GM19397 (cell line): ENCODE data around the gene GFOD2.
A peak's percentile ranks its signal among the peaks of the same experiment; 100 is the strongest.

ENCODE experiments used
- ATAC-seq: cut with Tn5 transposase; IDR thresholded peaks from one replicate; pipeline ENCODE4 v1.9.1; 2021; ENCODE audit warnings: mild to moderate bottlenecking, moderate library complexity; ENCODE audit not compliant: unreplicated experiment

GFOD2 gene

DNA sequence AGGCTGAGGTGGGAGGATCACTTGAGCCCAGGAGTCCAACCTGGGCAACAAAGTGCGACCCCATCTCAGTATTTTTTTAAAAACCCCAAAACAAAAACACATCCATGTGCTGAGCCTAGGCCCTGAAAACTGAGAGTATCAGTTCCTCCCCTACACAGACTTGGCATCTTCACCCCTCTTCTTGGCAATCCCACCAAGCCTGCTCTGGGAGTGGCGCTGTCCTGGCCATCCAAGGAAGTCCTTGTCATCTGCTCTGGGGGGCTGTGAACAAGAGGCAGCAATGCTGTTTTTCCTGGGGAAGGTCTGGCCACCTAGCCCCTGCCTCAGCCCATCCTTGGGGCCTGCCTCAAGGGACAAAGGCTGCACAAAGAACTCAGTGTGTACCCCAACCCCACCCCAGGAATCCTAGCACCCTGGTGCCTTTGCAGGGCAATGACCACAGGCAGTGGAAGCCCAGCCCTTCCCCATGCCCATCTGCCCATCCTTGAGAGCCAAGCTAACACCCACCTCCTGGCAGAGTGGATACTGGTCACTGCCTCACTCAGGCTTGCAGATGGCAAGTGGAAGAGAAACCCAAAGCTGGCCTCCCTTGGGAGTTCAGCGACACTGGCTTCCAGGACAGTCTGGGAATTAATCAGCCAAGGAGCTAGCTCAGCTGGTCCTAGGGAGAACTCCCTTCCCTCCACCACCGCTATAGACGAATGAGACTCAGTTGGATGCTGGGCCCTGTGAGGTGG is 14.8 kb upstream of the GFOD2 start:
- no peak for ATAC-seq

GRCh38 chr16:67731753-67732095 is 12.6 kb upstream of the GFOD2 start:
- no peak for ATAC-seq

- no peak for ATAC-seq
Observed at GRCh38 chr16:67731071-67731752, 12.1 kb upstream of the GFOD2 start.

DNA sequence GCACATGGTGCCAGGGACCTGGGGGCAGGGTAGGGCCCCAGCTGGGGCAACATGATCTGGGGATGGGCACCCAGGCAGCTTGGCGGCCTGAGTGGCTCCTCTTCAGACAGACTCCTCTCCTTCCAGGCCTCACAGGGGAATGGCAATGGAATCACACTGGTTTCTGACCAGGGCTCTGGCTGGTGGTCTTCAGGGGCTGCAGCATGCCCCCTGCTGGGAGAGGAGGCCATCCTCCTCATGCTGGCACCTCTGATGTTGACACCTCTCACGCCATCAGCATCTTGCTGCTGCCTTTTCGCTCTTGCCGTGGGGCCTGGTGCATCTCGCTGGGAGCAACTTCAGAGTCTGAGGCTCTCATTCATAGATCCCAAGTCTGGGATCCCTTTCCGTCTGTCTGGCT is 11.2 kb upstream of the GFOD2 start:
- ATAC-seq: no peak

- no peak for ATAC-seq
Observed at GRCh38 chr16:67729636-67730248, 10.6 kb upstream of the GFOD2 start.

DNA sequence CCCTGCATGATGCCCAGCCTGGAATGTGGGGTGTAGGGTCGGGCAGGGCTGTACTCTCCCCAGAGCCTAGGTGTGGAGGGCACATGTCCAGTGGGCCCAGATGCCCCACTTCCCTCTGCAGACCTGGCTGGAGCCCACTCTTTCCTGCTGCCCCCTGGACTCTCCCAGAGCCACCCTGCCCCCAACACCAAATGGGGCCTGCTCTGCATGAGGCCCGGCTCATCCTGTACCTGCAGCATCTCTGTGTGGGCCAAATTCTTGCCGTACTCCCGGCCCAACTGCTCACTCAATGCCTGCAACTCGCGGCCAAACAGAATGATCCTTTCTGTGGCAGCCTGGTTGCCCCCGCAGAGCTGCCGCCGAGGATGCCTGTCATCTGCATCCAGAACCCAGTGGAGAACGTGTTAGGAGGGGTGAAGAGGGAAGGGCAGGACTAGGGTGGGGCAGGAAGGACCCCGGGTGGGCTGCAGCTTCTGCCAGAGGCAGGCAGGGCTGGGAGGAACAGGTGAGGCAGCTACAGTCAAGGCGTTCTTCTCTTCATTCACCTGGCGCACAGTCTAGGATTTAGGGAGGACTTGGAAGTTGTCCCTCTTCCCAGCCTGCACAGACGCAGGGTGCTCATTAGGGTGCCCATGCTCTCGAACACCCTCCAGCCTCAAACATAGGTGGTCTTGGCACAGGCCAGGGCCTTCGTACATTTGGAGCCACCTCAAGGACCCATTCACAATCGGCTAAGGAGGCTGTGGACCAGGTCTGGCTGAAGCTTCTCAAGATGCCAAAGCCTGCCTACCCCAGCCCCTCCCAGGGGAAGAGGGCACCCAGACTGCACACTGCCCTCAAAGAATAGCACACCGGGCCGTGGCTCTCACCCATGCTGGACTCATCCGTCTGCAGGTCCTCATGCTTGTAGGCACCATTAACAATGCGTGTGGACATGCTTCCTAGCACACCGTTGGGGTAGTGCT is 8.7 kb upstream of the GFOD2 start:
- no peak for ATAC-seq

DNA sequence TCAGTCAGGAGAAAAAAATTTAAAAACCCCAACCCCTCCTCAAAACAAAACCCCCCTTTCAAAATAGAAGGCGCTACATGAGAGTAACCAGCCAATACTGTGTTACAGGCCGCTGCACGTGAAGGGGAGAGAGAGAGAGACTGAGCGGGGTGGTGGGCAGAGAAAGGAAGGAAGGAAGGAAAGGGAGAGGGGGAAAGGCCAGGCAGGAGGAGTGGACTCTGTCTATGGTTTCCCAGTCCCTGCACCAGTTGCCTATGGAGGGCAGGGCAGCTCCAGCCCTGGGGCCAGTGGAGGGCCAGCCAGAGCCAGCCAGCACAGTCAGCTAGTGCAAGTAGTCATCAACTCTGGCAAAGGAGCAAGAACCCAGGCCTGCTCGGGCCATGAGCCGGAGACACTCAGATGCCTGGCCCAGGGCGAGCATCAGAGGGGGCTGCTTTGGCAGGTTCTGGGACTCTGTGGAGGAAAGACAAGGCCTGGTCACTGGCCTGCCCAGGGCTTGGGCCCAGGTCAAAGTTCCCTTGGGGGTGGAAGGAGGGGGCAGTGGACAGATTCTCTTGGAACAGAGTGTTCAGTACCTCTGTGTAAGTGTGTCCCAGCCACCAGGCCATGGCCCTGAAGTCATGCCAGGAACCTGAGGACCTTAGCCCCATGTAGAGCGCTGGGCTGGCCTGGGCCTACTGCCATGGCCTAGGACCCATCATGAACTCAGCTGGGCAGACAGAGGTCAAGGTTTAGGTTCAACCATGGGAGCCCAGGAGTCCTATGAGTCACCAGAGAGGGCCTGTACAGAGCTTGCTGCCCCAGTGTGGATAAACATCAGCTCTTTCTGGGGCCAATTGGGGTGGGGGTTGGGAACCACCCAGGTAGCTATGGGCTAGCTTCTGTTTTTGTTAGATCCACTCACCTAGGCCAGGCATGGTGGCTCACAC is 7.3 kb upstream of the GFOD2 start:
- ATAC-seq: no peak

DNA sequence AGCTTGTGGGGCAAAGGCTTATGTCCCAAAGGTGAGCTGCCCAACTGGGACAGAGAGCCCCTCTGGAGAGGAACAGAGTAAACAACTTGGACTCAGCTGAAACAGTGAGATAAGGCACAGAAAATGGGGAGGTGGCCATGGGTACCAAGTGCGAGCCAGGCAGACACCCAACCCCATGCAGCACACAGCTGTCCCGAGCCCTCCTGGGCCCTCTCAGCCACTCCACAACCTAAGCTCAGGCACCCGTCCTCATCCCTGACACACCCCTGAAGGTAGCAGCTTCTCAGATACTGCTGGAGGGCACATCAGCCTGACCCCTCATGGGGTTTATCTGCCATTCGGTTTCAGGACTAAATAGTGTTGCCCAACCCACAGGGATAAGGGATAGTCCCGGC is 4.8 kb upstream of the GFOD2 start:
- no peak for ATAC-seq

DNA sequence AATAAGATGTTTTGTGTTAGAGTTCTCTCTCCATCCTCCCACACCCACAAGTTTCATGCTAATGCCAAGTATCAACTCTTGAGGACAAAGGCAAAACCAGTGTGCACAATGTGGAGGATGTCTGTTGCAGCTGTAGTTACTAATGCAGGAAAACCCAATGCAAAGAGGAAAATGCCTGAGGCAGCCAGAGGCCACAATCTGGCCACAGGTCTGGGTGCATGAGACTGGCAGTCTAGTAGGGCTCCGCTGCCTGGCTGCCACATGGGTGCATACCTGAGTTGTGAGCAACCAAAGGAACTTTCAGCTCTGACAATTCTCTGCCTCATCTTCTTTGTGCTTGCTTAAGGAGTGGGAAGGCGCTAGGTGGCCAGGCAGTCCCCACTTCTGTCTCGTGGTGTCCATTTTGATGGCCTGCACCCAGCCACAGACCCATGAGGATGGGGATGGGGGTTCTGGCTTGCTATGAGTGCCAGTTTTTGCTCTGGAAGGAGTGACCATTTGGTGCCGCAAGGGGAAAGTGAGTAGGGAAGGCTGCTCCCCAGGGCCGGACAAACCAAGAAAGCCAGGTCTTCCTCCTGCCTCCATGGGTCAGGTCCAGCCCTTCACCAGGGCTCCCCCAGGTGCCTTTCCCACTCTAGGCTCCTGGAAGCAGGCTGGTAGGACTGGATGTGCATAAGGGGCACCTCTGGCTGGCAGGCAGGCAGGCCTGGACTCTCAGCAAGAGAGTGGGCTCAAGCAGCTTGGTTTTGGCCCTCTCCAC is 4.2 kb upstream of the GFOD2 start:
- no peak for ATAC-seq

- no peak for ATAC-seq
Observed at GRCh38 chr16:67720236-67720635, 1.1 kb upstream of the GFOD2 start.

- no peak for ATAC-seq
Observed at GRCh38 chr16:67719778-67720144, 645 bp upstream of the GFOD2 start.

DNA sequence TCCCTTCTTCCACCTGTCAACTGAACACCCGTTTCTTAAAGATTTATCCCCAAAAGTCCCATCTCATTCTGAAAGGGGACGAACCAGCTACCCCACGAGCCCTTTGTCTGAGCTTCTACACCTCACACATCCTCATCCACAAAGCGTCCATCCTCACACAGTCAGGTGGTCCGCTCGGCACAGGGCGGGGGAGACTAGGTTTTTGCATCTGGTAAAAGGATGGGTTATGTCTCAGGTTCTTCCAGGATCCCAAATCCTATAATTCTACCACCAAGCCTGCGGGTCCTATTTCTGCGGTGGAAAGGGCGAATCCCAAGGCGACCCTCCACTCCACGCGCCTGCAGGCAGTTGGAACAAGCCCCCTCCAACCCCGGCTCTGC is 458 bp downstream of the GFOD2 start:
- peak; percentile 12 for ATAC-seq

DNA sequence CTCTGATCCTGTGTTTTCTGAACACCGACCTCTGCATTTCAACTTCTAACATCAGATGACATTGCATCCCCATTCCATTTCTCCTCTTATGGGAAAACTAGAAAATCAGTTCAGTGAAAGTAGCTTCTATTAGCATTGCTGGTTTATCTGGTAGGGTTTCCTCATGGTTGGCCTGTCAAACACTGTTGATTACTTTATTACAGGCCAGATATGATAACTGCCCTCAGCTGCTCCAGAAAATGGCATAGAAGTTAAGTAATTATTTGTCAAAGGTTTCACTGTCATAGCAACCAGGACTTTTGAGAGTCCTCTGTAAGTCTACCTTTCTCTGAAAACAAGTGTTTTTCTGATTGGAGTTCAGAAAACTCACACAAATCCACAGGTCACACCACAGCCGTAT is 3.0 kb downstream of the GFOD2 start:
- ATAC-seq: no peak

DNA sequence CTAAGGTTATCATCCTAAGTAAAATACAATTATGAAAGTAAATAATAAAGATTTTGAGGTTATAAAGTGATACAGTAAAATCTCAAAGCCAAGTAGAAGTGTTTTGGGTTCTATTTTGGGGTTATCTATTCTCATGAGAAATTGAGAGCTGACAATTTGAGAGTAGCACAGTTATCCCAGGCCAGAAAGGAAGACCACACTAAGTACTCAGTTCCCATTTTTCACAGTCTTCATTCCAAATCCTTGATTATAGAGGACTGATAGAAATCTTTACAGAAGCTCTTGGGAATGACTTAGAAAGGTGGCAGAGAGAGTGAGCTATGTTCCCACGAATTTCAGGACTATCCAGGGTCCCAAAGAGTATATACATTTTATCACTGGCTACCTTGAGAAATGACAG is 4.6 kb downstream of the GFOD2 start:
- no peak for ATAC-seq

- ATAC-seq: no peak
Observed at GRCh38 chr16:67713647-67714273, 5.4 kb downstream of the GFOD2 start.

DNA sequence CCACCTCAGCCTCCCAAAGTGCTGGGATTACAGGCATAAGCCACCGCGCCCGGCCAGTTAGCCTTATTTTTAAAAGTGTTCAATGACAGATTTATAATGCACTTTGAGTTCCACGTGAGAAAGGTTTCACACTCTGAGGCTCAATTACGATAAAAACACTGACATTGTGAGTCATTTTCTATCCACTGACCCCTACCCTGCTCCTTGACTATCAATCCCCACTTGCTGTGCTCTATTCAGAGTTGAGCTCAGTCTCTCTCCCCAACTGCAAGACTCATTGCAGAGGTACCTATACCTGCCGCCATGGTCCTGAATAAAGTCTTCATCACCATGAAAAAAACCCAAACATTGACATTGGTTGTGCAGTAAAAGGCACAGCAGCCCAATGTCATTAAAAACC is 8.5 kb downstream of the GFOD2 start:
- ATAC-seq: no peak

DNA sequence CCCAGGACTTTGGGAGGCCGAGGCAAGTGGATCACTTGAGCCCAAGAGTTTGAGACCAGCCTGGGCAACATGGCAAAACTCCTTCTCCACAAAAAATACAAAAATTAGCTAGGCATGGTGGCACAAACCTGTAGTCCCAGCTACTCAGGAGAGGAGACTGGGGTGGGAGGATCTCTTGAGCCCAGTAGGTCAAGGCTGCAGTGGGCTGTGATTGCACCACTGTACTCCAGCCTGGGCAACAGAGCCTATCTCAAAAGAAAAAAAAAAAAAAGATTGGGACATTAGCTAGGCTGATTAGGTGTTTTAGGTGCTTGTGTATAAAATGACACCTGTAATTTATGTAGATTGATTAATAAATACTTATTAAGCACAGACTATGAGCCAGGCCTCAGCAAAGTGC is 10.1 kb downstream of the GFOD2 start:
- no peak for ATAC-seq

GRCh38 chr16:67708368-67708771 is 10.7 kb downstream of the GFOD2 start:
- ATAC-seq: no peak

- no peak for ATAC-seq
Observed at GRCh38 chr16:67707790-67708189, 11.3 kb downstream of the GFOD2 start.
